Stimulated activated naive CD4-positive, alpha-beta T cell (primary cell): ENCODE results near the gene NCR1.
"Not testable (repeated sequence)": the region's sequence is repeated elsewhere in the genome, so short reads cannot be mapped to it uniquely, and the experiment has no call there.

Experiments used
- DNase-seq, 6 experiments: peaks; one replicate each; lab custom pipeline; 2025; lab: John Stamatoyannopoulos, UW

The NCR1 gene

GRCh38 chr19:54905803-54906511 lies at the start of gene NCR1:
NCR1 (plus strand) TSS chr19:54906148; CDS start chr19:54906188, 40 bp downstream.
- DNase-seq = no peak

GRCh38 chr19:54858476-54858875 lies 47.5 kb upstream of the NCR1 start:
- not testable (repeated sequence) for DNase-seq

GRCh38 chr19:54859421-54859820 lies 46.5 kb upstream of the NCR1 start:
- DNase-seq = not testable (repeated sequence)

- DNase-seq = not testable (repeated sequence)
These were observed 42.5 kb upstream of the NCR1 start for GRCh38 chr19:54863459-54863858.

- DNase-seq = no peak
These were observed 34.3 kb upstream of the NCR1 start for GRCh38 chr19:54871696-54872095.

GRCh38 chr19:54873990-54874389 lies 32.0 kb upstream of the NCR1 start, which contains the start of gene FCAR:
FCAR (plus strand) TSS chr19:54874235; CDS start chr19:54874290, 55 bp downstream.
- DNase-seq = no peak

- DNase-seq = no peak
These were observed 30.4 kb upstream of the NCR1 start for GRCh38 chr19:54875506-54875905.

- no peak for DNase-seq
These were observed 28.5 kb upstream of the NCR1 start for GRCh38 chr19:54877471-54877870.

- no peak for DNase-seq
These were observed 24.1 kb upstream of the NCR1 start for GRCh38 chr19:54881884-54882283.

- no peak for DNase-seq
These were observed 23.2 kb upstream of the NCR1 start for GRCh38 chr19:54882758-54883157.

GRCh38 chr19:54883228-54883627 lies 22.7 kb upstream of the NCR1 start:
- DNase-seq = no peak

GRCh38 chr19:54888239-54888638 lies 17.7 kb upstream of the NCR1 start:
- no peak for DNase-seq

- DNase-seq = no peak
These were observed 16.4 kb upstream of the NCR1 start for GRCh38 chr19:54889566-54889965.

GRCh38 chr19:54893406-54893805 lies 12.5 kb upstream of the NCR1 start:
- no peak for DNase-seq

- not testable (repeated sequence) for DNase-seq
These were observed 11.8 kb upstream of the NCR1 start for GRCh38 chr19:54894106-54894505.

- no peak for DNase-seq
These were observed 9.9 kb upstream of the NCR1 start for GRCh38 chr19:54896036-54896435.

GRCh38 chr19:54898685-54899084 lies 7.3 kb upstream of the NCR1 start:
- not testable (repeated sequence) for DNase-seq

GRCh38 chr19:54899646-54900045 lies 6.3 kb upstream of the NCR1 start:
- DNase-seq = not testable (repeated sequence)

GRCh38 chr19:54901153-54901552 lies 4.8 kb upstream of the NCR1 start:
- DNase-seq = not testable (repeated sequence)

- DNase-seq = no peak
These were observed 3.9 kb upstream of the NCR1 start for GRCh38 chr19:54902061-54902460.

- DNase-seq = no peak
These were observed 2.6 kb upstream of the NCR1 start for GRCh38 chr19:54903303-54903702.

- DNase-seq = not testable (repeated sequence)
These were observed 1.7 kb upstream of the NCR1 start for GRCh38 chr19:54904261-54904660.

GRCh38 chr19:54905421-54905802 lies 536 bp upstream of the NCR1 start:
- DNase-seq = no peak

GRCh38 chr19:54906819-54907218 lies 871 bp downstream of the NCR1 start:
- no peak for DNase-seq
